CD4-positive, alpha-beta T cell treated with Interleukin-10 for 1 hour (primary cell): ENCODE data around the gene RNF227.
A peak's percentile ranks its signal among the peaks of the same experiment; 100 is the strongest.
"Not testable (repeated sequence)": the region's sequence is repeated elsewhere in the genome, so short reads cannot be mapped to it uniquely, and the experiment has no call there.

Experiments
- DNase-seq: peaks from one replicate; pipeline ENCODE4 v3.0.0-alpha.2; 2020

Gene RNF227

DNA sequence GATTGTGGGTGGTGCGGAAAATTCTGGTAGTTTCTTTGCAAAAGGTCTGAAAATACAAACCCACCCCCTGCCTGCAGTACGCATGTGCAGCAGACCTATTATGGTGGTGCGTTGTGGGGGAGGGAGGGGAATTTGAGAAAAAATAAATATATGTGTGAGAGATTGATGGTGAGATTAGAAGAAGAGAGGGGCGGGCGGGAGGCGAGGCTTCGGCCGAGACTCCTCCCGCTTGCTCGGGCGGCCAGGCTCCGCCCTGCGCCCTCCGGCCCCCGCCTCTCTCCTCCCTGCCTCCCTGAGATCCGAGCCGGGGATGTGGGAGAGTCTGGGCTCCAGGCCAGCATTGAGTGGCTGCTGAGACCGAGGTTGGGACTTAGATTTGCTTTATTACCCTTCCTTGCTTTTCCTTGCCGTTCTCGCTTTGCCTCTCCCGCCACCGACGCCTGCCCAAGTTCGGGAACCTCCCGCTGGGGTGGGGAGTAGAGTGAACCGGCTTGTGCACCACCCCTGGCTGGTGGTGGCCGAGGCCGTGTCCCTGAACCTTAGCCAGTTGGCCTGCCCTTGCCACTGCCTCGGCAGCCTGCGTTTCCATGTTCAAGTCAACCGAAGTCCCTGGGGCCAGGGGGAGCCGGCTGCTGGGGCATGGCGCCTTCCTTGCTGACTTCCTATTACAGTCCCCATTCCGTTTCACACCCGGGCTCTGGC is 28.5 kb downstream of the RNF227 start:
- peak; percentile 96 for DNase-seq

DNA sequence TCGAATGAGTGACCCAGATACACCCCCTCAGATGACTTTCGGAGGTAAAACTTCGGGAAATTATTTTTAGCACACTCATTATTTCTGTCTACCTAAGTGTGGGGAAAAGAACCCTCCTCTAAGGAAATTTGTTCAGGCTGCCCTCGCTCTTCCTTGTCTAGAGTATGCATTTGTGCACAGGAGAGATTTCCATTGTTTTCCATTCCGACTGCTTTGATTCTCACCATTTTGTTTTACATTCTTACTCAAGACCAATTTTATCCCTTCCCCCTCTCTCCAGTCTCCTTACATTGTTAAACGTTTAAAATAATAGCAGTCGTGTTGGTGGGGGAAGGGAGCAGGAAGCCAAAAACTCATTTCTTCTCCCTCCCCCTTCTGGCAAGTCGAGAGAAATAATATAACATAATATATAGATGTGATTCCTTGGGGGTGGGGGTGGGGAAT is 29.0 kb downstream of the RNF227 start:
- no peak for DNase-seq

DNA sequence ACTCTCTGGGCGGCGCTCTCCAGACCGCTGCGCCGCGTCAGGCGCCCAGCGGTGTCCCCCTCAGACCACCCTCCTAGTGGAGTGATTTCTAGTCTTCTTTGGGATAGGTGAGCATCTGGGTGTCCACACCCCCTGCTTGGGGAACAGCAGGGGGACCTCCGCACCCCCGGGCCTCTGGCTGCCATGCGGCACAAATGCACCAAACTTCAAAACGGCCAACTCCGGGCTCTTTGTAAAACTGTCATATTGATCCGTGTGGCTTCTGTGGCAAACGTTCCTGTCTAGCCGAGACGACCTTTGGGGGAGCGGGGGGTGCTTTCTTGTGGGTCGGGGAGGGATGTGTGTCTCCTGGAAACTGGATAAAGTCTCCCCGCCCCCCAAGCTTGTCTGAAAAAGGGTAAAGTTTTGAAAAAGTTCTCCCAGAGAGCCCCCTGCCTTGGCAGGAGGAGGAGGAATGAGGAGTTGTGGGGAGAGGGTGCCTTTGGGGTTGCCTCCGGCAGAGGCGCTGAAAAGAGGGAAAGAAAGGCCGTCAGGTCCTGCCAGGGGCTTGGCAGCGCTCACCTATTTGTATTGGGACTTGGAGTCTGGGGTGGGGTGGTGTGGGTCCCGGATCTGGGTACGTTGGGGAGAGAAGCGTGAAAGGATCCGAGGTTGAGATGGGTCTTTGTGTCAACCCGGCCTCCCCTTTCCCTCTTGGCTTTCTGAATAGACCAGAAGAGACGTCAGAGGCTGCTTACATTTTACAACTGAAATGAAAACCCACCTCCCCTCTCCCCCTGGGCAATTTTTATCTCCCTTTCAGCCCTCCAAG is 29.7 kb downstream of the RNF227 start:
- peak; percentile 76 for DNase-seq

DNA sequence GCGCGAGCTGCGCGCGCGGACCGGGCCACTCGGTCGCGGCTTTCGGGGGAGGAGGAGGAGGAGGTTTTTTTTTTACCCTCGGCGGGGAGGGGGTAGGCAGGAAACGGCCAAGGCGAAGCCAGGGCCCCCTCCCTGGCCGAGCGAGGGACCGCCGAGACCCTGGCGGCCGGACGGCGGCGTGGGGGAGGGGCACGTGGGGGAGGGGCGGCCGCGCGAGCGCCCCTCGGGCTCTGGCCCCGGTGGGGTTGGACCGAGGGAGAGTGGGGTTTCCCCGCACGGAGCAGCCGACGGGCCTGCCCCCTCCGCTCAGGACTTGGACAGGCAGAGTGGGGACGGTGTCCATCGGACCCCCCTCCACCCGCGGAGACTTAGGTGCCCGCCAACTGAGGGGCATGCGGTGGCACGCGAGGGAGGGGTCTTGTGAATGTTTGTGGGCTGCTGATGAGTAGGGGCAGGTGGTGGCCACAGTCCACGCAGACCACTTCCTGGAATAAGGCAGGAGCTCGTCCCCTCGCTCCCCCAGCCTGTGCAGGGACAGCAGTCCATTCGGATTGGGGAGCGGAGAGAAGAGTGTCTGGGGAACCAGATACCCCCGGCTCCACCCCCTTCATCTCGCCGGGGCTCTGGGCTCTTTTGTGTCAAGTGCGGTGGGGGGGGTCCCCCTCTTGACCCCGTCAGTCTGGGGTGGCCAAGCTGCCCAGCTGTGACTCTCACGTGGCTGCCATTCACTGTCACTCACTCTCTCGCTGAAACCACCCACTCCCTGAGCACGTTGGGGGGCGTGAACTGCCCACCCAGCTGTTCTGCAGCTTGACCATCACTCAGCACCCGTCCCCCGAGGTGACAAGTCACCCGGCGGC is 30.5 kb downstream of the RNF227 start:
- DNase-seq: peak; percentile 60

DNA sequence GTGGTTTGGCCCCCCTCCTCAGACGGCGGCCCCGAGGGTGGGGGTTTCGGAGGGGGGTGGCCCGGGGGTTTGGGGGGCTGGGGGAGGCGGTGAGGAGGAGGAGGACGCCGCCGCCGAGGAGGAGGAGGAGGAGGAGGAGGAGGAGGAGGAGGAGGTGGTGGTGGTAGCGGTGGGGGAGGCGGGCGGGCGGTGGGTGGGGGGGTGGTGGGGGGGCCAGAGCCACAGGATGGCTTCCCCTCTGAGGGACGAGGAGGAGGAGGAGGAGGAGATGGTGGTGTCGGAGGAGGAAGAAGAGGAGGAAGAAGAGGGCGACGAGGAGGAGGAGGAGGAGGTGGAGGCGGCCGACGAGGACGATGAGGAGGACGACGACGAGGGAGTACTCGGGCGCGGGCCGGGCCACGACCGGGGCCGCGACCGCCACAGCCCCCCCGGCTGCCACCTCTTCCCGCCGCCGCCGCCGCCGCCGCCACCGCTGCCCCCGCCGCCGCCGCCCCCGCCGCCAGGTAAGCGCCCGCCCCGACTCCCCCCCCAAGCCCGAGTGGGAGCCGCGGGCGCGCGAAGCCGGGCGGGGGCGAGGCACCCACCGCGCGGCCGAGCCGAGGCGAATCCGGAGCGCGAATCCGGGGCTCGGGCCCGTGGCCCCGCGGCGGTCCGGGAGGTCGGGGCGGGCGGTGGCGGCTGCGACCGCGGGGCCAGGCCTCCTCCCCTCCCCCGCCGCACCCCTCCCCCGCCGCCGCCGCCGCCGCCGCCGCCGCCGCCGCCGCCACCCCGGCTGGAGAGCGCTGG is 31.3 kb downstream of the RNF227 start:
- DNase-seq: peak; percentile 52

DNA sequence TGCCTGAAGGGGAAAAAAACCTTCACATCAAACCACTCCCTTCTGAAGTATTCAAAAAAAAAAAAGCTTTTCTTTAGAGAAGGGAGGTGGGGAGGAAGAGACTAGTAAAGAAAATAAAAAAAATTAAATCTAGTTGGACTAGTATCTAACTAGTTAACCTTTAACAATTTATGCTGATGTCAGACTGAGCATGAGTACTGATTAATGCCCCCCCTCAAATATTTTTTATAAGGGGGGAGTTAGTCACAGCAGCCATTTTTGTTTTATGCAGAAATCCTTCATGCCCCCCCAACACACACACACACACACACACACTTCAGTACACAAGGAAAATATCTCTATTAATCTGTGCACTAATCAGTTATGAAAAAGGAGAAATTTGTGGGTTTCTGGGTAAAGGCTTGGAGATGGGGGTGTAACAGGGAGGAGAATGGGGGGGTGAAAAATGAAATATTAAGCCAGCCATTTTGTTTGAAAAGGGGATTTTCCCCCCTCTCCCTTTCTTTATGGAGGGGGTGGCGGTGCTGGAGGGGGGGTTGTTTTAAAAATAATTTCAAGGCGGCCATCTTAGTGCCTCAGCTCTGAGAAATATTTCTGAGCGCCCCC is 32.2 kb downstream of the RNF227 start:
- DNase-seq: peak; percentile 74

DNA sequence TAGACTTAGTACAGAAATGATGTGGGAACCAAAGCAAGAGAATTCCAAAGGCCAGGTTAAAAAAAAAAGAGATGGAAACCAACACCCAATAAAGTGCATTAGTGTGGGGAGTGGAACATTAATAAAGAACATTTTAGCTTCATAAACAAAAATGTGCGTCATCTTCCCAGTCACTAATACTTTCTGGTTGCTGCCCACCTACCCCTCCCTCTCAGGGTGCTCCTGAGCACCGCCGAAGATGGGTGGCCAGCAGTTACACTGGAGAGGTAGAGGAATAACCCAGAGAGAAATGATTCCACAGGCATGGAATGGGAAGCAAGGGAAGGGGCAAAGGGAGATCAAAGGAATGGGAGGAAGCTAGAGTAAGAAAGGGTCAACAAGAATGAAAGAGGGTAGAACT is 33.5 kb downstream of the RNF227 start:
- no peak for DNase-seq

DNA sequence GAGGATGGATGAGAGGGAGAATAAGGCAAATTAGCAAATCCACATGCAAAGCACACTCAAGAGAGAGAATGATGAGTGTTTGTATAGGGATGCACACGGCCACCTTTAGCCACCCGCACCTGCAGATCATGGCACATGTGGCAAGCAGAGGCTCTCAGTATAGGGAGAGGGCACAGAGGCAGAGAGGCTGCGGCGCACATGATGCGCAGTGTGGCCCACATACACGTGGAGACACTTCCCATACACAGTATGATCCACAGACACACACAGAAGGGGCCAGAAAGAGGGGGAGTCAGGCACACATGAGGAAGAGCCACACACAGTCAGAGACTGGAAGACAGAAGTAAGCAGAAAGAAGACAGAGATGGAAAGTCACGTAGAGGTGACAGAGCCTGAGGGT is 34.0 kb downstream of the RNF227 start:
- DNase-seq: no peak

DNA sequence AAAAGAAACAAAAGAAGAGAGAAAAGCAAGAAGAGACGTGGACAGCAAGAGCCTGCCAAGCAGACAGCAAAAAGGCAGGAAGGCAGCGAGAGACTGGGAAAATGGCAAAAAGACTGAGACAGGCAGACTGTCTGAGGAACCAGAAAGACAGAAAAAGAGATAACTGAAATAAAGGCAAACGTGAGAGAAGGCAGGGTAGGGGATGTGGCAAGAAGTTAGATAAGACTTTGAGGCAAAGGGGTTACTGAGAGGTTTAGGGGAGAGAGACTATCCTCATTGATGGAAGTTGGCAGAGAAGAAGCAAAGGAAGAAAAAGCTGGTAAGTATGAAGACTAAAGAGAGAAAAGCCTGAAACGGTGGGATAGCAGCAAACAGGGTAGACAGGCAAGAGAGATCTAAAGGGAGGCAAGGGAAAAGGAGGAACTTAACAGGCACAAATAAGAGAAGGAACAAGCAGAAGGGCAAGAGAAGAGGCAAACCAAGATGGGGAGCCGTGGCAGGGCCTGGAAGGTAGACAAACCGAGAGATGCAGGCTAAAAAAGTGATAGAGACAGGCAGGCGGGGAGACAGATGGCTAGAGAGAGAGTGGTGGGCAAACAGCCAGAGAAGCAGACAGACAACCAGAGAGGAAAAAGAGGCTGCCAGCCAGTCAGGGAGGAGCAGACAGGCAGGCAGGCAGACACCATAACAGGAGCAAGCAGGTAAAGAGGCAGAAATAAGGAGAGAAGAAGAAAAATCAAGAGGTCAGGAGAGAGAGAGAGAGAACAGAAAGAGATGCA is 34.6 kb downstream of the RNF227 start:
- no peak for DNase-seq

DNA sequence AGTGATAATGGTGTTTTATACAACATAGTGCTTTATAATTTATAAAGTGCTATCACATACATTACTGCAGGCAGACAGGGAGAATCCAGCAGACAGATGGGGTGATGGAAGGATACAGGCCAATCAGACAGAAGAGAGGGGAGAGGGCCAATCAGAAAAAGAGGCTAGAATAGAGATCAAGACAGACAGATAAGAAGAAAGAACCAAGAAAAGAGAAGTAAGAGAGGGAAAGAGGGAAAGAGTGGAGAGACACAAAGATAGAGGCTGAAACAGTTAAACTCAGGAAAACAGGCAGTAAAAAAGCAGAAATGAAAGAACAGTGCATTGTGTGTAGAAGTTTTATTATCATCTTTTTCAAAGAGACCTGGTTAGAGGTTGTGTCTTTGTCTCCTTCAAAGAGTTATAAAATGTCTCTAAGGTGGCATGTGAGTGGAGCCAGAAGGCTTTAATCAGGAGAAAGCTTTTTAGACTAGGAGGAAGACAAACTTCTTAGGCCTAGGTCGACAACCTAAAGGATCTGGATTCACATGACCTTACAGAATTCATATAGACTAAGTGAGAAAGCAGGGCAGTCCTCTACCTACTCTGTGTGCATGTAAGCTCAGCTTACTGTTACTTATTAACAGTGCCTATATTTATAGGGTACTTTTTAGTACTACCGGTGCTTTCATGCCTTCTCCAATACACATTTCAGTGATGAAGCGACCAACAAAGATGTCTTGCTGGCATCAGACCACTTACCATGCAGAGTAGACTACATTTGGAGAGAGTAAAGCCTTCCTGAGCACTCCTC is 35.8 kb downstream of the RNF227 start:
- no peak for DNase-seq

DNA sequence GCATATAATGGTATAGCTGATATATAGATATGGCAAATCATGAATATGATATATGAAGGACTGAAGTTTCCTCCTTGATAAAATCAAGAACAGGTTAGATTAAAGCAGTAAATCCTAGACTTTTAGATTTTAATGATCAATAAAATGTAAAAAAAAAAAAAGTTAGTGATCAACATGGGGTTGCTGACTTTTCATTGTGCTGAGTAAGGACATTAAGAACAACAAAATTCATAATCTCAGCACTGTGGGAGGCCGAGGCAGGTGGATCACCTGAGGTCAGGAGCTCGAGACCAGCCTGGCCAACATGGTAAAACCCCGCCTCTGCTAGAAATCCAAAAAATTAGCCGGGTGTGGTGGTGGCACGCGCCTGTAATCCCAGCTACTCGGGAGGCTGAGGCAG is 37.9 kb downstream of the RNF227 start:
- DNase-seq: no peak

DNA sequence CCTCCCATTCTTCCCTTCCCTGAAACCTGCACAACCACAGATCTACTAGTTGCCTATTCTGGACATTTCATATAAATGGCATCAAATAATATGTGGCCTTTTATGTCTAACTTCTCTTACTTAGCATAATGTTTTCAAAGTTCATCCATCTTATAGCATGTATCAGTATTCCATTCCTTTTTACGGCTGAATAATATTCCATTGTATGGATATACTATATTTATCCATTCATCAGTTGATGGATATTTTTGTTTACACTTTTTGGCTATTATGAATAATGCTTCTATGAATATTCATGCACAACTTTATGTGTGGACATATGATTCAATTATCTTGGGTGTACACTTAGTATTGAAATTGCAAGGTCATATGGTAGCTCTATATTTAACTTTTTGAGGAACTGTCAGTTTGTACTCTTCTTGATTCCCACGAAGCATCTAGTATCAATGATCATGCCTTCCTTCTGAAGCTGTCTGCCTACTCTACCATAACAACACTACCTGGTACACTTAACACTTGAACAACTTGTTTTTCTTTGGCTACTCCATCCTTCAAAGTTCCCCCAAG is 40.2 kb downstream of the RNF227 start:
- DNase-seq: no peak

DNA sequence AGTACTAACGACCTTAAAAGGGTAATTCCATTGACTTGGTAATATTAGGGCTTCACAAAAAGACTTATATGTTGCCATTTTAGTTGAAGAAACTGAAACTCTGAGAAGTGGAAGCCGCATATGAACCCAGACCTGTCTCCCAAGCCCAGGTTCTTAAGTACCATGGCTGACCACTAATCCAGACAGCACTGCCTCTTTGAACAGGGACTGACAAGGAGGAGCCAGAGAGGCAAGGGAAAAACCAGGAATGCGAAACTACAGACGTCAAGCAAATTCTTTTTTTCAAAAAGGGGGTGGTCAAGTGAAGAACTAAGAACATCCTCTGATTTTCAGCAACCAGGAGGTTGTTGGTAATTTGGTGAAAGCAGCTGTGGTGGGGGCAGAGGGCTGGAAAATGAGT is 43.0 kb downstream of the RNF227 start:
- DNase-seq: no peak

DNA sequence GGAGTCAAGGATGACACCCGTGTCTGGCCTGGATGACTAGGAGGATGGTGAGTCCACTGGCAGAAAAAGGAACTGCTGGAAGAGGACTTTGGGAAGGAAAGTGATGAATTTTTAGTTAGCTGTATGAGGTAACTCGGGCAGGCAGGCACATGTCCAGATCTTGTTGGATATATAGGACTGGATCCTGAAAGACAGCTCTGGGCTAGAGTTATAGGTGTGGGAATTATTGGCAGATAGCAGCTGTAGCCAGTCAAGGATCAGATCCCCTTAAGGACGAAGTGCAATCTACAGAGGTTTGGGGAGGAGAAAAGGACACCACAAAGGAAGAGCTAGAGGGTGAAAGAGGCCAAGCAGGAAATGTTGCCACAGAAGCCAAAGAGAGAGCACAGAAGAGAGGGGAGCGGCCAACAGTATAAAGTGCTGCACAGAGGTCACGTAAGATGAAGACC is 48.2 kb downstream of the RNF227 start:
- DNase-seq: peak; percentile 37

DNA sequence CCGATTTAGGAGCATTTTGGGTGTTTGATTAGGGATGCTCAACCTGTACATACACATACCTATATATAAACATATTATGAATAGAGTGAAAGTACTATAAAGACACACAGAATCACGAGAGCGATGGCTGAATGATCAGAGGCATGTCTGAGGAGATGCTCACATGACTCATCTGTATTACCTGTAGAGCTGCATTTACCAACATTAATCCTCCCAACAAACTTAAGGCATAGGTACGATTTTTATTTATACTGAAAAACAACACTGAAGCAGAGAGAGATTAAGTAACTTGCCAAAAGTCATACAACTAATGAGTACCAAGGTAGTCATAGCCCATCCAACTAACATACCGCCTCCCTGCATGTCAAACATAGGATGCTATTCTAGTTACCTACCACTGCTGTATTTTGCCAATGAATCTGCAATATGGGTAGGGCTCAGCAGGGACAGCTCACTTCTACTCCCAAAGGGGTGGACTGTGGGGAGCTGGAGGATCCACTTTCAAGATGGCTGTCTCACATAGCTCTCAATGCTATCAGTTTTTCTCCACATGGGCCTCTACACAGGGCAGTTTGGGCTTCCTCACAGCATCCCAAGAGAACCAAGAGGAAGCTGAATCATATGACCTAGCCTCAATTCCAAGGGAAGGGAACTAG is 51.0 kb downstream of the RNF227 start:
- no peak for DNase-seq

DNA sequence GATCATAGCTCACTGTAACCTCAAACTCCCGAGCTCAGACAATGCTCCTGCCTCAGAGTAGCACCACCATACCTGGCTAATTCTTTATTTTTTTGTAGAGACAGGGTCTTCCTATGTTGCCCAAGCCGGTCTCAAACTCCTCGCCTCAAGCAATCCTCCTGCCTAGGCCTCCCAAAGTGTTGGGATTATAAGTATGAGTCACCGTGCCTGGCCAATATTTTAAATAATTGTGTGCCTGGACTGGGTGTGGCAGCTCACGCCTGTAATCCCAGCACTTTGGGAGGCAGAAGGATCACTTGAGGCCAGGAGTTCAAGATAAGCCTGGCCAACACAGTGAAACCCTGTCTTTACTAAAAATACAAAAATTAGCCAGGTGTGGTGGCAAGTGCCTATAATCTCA is 51.7 kb downstream of the RNF227 start:
- DNase-seq: not testable (repeated sequence)
